ENCODE results near the gene CNTN5. TPM values are rescaled to one million over a fixed set of nuclear protein-coding genes. Genes with fewer than 3 reads are reported as not detected.

CNTN5 gene
- total RNA-seq, 2 experiments from 2014 or later, result not detected

DNA sequence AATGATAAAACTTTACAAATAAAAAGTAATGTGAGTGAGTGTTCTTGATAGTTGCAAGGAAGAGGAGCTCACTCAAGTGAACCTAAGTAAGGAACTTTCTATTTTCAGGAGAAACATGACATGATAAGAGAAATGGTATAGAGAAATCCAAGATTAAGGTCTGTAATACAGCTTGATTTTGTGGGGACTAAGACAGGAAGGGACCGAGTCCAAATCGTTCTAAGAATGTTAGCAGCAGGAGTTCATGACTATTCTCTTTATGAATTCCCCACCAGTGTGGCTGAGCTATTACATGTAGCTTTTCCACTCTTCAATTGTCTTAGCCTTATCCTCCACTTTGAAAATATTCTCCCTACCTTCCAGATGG is 967.7 kb downstream of the CNTN5 start:
- Histone ChIP-seq H3K9me3 (ENCODE audit: control insufficient read depth in 1 of 2, insufficient read depth in 1 of 2, low read length in 2 of 2) (peaks cover 0 to 11% of the 10 kb centered on the region in 2 experiments), H3K4me3 (ENCODE audit: low read length) (no peak overlapping the region), H3K27me3 (ENCODE audit: control insufficient read depth in 1 of 2, insufficient read depth in 2 of 2, low read length in 2 of 2) (no peaks in the 10 kb centered on the region), H3K4me1 (ENCODE audit: insufficient read depth, low read length) (no peaks in the 10 kb centered on the region), H3K36me3 (ENCODE audit: insufficient read depth, low read length) (no peaks in the 10 kb centered on the region), H3K27ac (ENCODE audit: low read depth in 1 of 2, low read length in 2 of 2) (no peak overlapping the region)
- H3K36me3 Mint-ChIP-seq (ENCODE audit: low read depth), result no peaks in the 10 kb centered on the region
- H3K27ac Mint-ChIP-seq, result no peak overlapping the region
- CTCF ChIA-PET, result no interaction called here
- no peaks in the 10 kb centered on the region for H3K27me3 Mint-ChIP-seq
- no peak overlapping the region for H3K4me3 Mint-ChIP-seq
- no peak for TF ChIP-seq CTCF (IDR thresholded peaks at IDR 0.05)
- intact Hi-C loops (cut with DNase I, micrococcal nuclease), result no loop called here
- no peaks in the 10 kb centered on the region for H3K4me1 Mint-ChIP-seq (ENCODE audit: low read depth)
- POLR2A ChIA-PET, result no interaction called here
- DNase-seq (no peak), ATAC-seq (ENCODE audit: poor library complexity) (no peak)
- H3K9me3 Mint-ChIP-seq, result peaks cover 16% of the 10 kb centered on the region

DNA sequence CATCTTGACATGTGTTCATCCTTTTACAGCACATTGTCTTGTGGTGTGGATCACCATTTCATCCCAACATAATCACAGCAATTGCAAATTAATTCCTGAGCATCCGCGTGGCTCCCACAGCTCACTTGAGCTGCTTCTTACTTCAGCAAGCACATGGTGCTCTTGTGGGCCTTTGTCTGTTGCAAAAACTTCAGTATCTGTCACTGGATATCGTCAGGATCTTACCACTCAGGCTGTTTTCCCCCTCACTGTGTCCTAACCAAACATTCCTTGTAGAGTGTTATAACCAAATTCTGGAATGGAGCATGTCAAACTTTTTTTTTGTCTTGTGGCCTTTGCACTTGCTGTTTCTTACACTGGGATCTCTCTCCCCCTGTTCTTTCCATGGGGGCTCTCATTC is 983.2 kb downstream of the CNTN5 start:
- DNase-seq (no peak), ATAC-seq (ENCODE audit: poor library complexity) (no peak)
- Mint-ChIP-seq H3K36me3 (ENCODE audit: low read depth) (no peaks in the 10 kb centered on the region), H3K4me3 (no peak overlapping the region), H3K4me1 (ENCODE audit: low read depth) (no peaks in the 10 kb centered on the region), H3K27me3 (no peaks in the 10 kb centered on the region), H3K27ac (no peak overlapping the region), H3K9me3 (peaks cover 8% of the 10 kb centered on the region)
- TF ChIP-seq CTCF (IDR thresholded peaks at IDR 0.05), result no peak
- Histone ChIP-seq H3K27ac (ENCODE audit: low read depth in 1 of 2, low read length in 2 of 2) (no peak overlapping the region), H3K4me1 (ENCODE audit: insufficient read depth, low read length) (no peaks in the 10 kb centered on the region), H3K9me3 (ENCODE audit: control insufficient read depth in 1 of 2, insufficient read depth in 1 of 2, low read length in 2 of 2) (peaks cover 0 to 8% of the 10 kb centered on the region in 2 experiments), H3K27me3 (ENCODE audit: control insufficient read depth in 1 of 2, insufficient read depth in 2 of 2, low read length in 2 of 2) (no peaks in the 10 kb centered on the region), H3K4me3 (ENCODE audit: low read length) (no peak overlapping the region), H3K36me3 (ENCODE audit: insufficient read depth, low read length) (no peaks in the 10 kb centered on the region)
- intact Hi-C loops (cut with DNase I, micrococcal nuclease), result no loop called here
- ChIA-PET POLR2A (no interaction called here), CTCF (no interaction called here)

DNA sequence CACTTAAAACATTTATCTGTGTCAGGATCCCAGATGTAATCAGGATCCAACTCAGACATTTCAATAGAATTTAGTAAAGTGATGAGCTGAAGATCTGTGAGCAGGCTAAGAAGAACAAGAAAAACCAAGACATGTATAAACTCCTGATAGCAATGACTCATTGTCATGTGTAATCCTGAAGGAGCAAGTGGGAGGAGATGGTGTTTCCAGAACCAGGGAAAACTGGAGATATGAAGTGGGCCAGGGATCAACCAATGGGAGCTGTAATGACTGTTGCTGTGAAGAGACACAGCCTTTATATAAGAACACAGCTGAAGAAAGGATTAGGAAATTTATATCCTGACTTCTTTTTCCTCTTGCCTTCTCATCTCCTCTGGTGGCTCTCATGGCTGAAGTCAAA is 983.8 kb downstream of the CNTN5 start:
- H3K27me3 ChIP-seq (ENCODE audit: control insufficient read depth in 1 of 2, insufficient read depth in 2 of 2, low read length in 2 of 2), result no peaks in the 10 kb centered on the region
- peaks cover 0 to 8% of the 10 kb centered on the region in 2 experiments for H3K9me3 ChIP-seq (ENCODE audit: control insufficient read depth in 1 of 2, insufficient read depth in 1 of 2, low read length in 2 of 2)
- peaks cover 12% of the 10 kb centered on the region for H3K9me3 Mint-ChIP-seq
- ATAC-seq (ENCODE audit: poor library complexity) (no peak), DNase-seq (no peak)
- no peak overlapping the region for H3K4me3 ChIP-seq (ENCODE audit: low read length)
- H3K27me3 Mint-ChIP-seq, result no peaks in the 10 kb centered on the region
- no peak for TF ChIP-seq CTCF (IDR thresholded peaks at IDR 0.05)
- H3K4me1 ChIP-seq (ENCODE audit: insufficient read depth, low read length), result no peaks in the 10 kb centered on the region
- ChIA-PET CTCF (no interaction called here), POLR2A (no interaction called here)
- no peaks in the 10 kb centered on the region for H3K36me3 ChIP-seq (ENCODE audit: insufficient read depth, low read length)
- no peaks in the 10 kb centered on the region for H3K4me1 Mint-ChIP-seq (ENCODE audit: low read depth)
- no peak overlapping the region for H3K27ac ChIP-seq (ENCODE audit: low read depth in 1 of 2, low read length in 2 of 2)
- no peak overlapping the region for H3K4me3 Mint-ChIP-seq
- H3K27ac Mint-ChIP-seq, result no peak overlapping the region
- intact Hi-C loops (cut with DNase I, micrococcal nuclease), result no loop called here
- no peaks in the 10 kb centered on the region for H3K36me3 Mint-ChIP-seq (ENCODE audit: low read depth)

All from CD4-positive, alpha-beta T cell (primary cell).